Choroid plexus epithelial cell (primary cell): ENCODE measurements around the gene ITSN1.

Experiments used
- DNase-seq: peaks from one replicate; pipeline ENCODE4 v3.0.0-alpha.2; 2010; ENCODE audit warnings: low read depth
- H3K4me3 ChIP-seq: 2 replicates; pipeline ENCODE4 v1.5.1; 2011; ENCODE audit warnings: low read depth, mild to moderate bottlenecking, control low read depth, low read length, moderate library complexity
- CTCF ChIP-seq: conservative IDR thresholded peaks from 2 replicates; pipeline ENCODE4 v1.5.1; 2011; ENCODE audit warnings: low read depth, mild to moderate bottlenecking, control low read depth, inconsistent platforms, low read length, moderate library complexity

Gene ITSN1

GRCh38 chr21:33813832-33814365 lies 171.6 kb downstream of the ITSN1 start:
- TF ChIP-seq CTCF = no peak
- H3K4me3 ChIP-seq = no peak overlapping the region
- DNase-seq = no peak

GRCh38 chr21:33815143-33815707 lies 172.9 kb downstream of the ITSN1 start:
- no peak for DNase-seq
- TF ChIP-seq CTCF = no peak

GRCh38 chr21:33816174-33816573 lies 173.9 kb downstream of the ITSN1 start:
- no peak for DNase-seq
- no peak for TF ChIP-seq CTCF

More at GRCh38 chr21:33815143-33815707, 172.9 kb downstream of the ITSN1 start:
- H3K4me3 ChIP-seq = no peak overlapping the region

GRCh38 chr21:33817138-33817537 lies 174.8 kb downstream of the ITSN1 start:
- no peak for TF ChIP-seq CTCF
- no peak for DNase-seq
- no peak overlapping the region for H3K4me3 ChIP-seq

More at GRCh38 chr21:33816174-33816573, 173.9 kb downstream of the ITSN1 start:
- no peak overlapping the region for H3K4me3 ChIP-seq

GRCh38 chr21:33817663-33818451 lies 175.6 kb downstream of the ITSN1 start:
- H3K4me3 ChIP-seq = no peak overlapping the region
- TF ChIP-seq CTCF = no peak
- peak; percentile 81 for DNase-seq

GRCh38 chr21:33820230-33820770 lies 178.0 kb downstream of the ITSN1 start:
- H3K4me3 ChIP-seq = no peak overlapping the region
- no peak for DNase-seq
- no peak for TF ChIP-seq CTCF
